Ovary (tissue), 9 donors: ENCODE results near the gene SFXN5. TPM values are rescaled to one million over a fixed set of nuclear protein-coding genes. Genes with fewer than 3 reads are reported as not detected.
"Not testable (repeated sequence)": the region's sequence is repeated elsewhere in the genome, so short reads cannot be mapped to it uniquely, and the experiment has no call there.

Experiments used
- DNase-seq, 5 donors: peaks; one replicate each; pipeline ENCODE4 v3.0.0-alpha.2; 2019 to 2020
- H3K27ac ChIP-seq, 2 donors: fragments of 200-600 bp; one replicate each; pipeline versions ENCODE4 v1.5.1 to v1.8.0; 2019 to 2022
- H3K27me3 ChIP-seq: fragments of 200-600 bp; one replicate; pipeline ENCODE4 v1.8.0; 2022
- H3K36me3 ChIP-seq: fragments of 200-600 bp; sonication (generic); one replicate; pipeline ENCODE4 v1.5.1; 2019
- H3K4me1 ChIP-seq: one replicate; pipeline ENCODE4 v1.8.1; 2013; ENCODE audit warnings: mild to moderate bottlenecking, moderate library complexity; ENCODE audit not compliant: insufficient read depth
- H3K4me3 ChIP-seq: fragments of 200-600 bp; sonication (generic); one replicate; pipeline ENCODE4 v1.5.1; 2017
- H3K9me3 ChIP-seq, 2 donors: fragments of 200-600 bp in 1 of 2; sonication (generic) in 1 of 2; one replicate each; pipeline versions ENCODE4 v1.5.1 to v1.8.1; 2013 to 2019; ENCODE audit warnings: mild to moderate bottlenecking in 1 of 2, moderate library complexity in 1 of 2
- CTCF ChIP-seq, 3 donors: fragments of 450-650 bp in 2 of 3; fragments of 200-600 bp in 1 of 3; IDR thresholded peaks; one replicate each; pipeline versions ENCODE4 v1.5.1 to v1.8.0; 2016 to 2022; ENCODE audit warnings: antibody characterized with exemption in 3 of 3, mild to moderate bottlenecking in 1 of 3
- EP300 ChIP-seq: sonication (generic); formaldehyde crosslinking; IDR thresholded peaks from one replicate; pipeline ENCODE4 v1.6.1; 2017; ENCODE audit warnings: antibody characterized with exemption
- POLR2A ChIP-seq: fragments of 450-650 bp; IDR thresholded peaks from one replicate; pipeline ENCODE4 v1.6.1; 2017; ENCODE audit warnings: antibody characterized with exemption, mild to moderate bottlenecking, moderate library complexity
- WGBS, 3 donors: extraction: QIAGEN DNeasy Blood & Tissue Kit in 1 of 3; methylation state at CpG; one replicate each; pipeline versions ENCODE4 v1.1.5 to v1.1.7; 2013 to 2017; 5-methylcytosine and 5-hydroxymethylcytosine counted together
- intact Hi-C, 4 donors: fragments of 100-400 bp; cut with DNase I; formaldehyde crosslinking; loops; one replicate each; pipeline versions ENCODE4 v1.11.0 to v1.15.1; 2022 to 2023
- polyA plus RNA-seq, 2 donors: library from polyadenylated mRNA; stranded (reverse); fragments of 200-250 nt in 1 of 2; fragments of 350-450 nt in 1 of 2; fragmentation: Illumina TruSeq in 1 of 2; extraction: RNeasy Lipid Tissue Mini Kit (QIAGEN cat#74804) in 1 of 2; gene quantifications; one replicate each; pipeline ENCODE4 v1.2.3, GENCODE V29; 2013 to 2014
- total RNA-seq, 7 donors: library from RNA; depleted of rRNA in 2 of 7; stranded (reverse); fragments of >200 nt in 2 of 7; fragmentation: NEBNext Ultra II Directional in 3 of 7; extraction: Animal tissue kit (Norgen Biotek cat#: 25700) in 3 of 7; gene quantifications; one replicate each; pipeline versions ENCODE4 v1.1.0 to v1.2.4, GENCODE V29; 2016 to 2023
- donor health status: DM: no; HTN: no; CAD: no; lungs with moderate emphysema.
- donor health status: DM: no; HTN: no; CAD: no.
- donor health status: Bipolar disorder and iron deficiency.
- donor health status: DM: yes; HTN: yes; CAD: no.
- donor health status: DM: no; HTN: no; CAD: no.
- donor health status: DM: yes; HTN: yes; CAD: no.

Gene SFXN5
- total and polyA plus RNA-seq, 9 donors, result 4.3 to 19.3 (median 11.6) TPM

- no peak for TF ChIP-seq EP300
- no peak for TF ChIP-seq CTCF (IDR thresholded peaks at IDR 0.05)
- no peak for TF ChIP-seq POLR2A
- peaks cover 3% of the 10 kb centered on the region for H3K4me1 ChIP-seq
- H3K27me3 ChIP-seq, result no peaks in the 10 kb centered on the region
- H3K9me3 ChIP-seq, result no peaks in the 10 kb centered on the region
- H3K36me3 ChIP-seq, result no peaks in the 10 kb centered on the region
- intact Hi-C loops, result no loop called here
- H3K4me3 ChIP-seq, result no peak overlapping the region
- DNase-seq, result no peak
- WGBS, 3 donors, result 89 to 97% (median 91%) methylated on average over 2 of the region's 2 CpGs
- no peak overlapping the region for H3K27ac ChIP-seq
Observed at GRCh38 chr2:73068147-73068546, 3.4 kb downstream of the SFXN5 start.

GRCh38 chr2:73067043-73067442 is 4.5 kb downstream of the SFXN5 start:
- H3K4me1 ChIP-seq, result peaks cover 3% of the 10 kb centered on the region
- no peak overlapping the region for H3K4me3 ChIP-seq
- intact Hi-C loops, result no loop called here
- no peaks in the 10 kb centered on the region for H3K9me3 ChIP-seq
- 76 to 82% (median 81%) methylated on average over 2 of the region's 2 CpGs for WGBS, 3 donors
- no peak for DNase-seq
- no peak overlapping the region for H3K27ac ChIP-seq
- TF ChIP-seq POLR2A, result no peak
- no peak for TF ChIP-seq CTCF (IDR thresholded peaks at IDR 0.05)
- no peak for TF ChIP-seq EP300
- no peaks in the 10 kb centered on the region for H3K27me3 ChIP-seq
- H3K36me3 ChIP-seq, result no peaks in the 10 kb centered on the region

GRCh38 chr2:73065070-73065469 is 6.4 kb downstream of the SFXN5 start:
- H3K36me3 ChIP-seq, H3K4me3 ChIP-seq, H3K27ac ChIP-seq, H3K9me3 ChIP-seq, H3K27me3 ChIP-seq, intact Hi-C loops, H3K4me1 ChIP-seq, DNase-seq: not testable (repeated sequence)
- WGBS, 3 donors, result 96 to 97% (median 96%) methylated on average over 5 of the region's 5 CpGs

GRCh38 chr2:73063909-73064875 is 7.3 kb downstream of the SFXN5 start:
- intact Hi-C loops, result no loop called here
- H3K36me3 ChIP-seq, result no peaks in the 10 kb centered on the region
- TF ChIP-seq CTCF (IDR thresholded peaks at IDR 0.05) (no peak), POLR2A (no peak), EP300 (no peak)
- H3K27me3 ChIP-seq, result no peaks in the 10 kb centered on the region
- no peak overlapping the region for H3K27ac ChIP-seq
- H3K4me1 ChIP-seq, result no peaks in the 10 kb centered on the region
- no peaks in the 10 kb centered on the region for H3K9me3 ChIP-seq
- DNase-seq, result no peak
- no peak overlapping the region for H3K4me3 ChIP-seq
- 69 to 76% (median 76%) methylated on average over 8 of the region's 8 CpGs for WGBS, 3 donors

GRCh38 chr2:73063472-73063871 is 8.0 kb downstream of the SFXN5 start:
- intact Hi-C loops, result no loop called here
- Histone ChIP-seq H3K36me3 (no peaks in the 10 kb centered on the region), H3K27me3 (no peaks in the 10 kb centered on the region), H3K27ac (no peak overlapping the region), H3K4me1 (no peaks in the 10 kb centered on the region), H3K4me3 (no peak overlapping the region), H3K9me3 (no peaks in the 10 kb centered on the region)
- 66 to 84% (median 73%) methylated on average over 4 of the region's 4 CpGs for WGBS, 3 donors
- TF ChIP-seq CTCF (IDR thresholded peaks at IDR 0.05) (no peak), EP300 (no peak), POLR2A (no peak)
- no peak for DNase-seq
